ENCODE data around the gene UTP20.

Gene UTP20

DNA sequence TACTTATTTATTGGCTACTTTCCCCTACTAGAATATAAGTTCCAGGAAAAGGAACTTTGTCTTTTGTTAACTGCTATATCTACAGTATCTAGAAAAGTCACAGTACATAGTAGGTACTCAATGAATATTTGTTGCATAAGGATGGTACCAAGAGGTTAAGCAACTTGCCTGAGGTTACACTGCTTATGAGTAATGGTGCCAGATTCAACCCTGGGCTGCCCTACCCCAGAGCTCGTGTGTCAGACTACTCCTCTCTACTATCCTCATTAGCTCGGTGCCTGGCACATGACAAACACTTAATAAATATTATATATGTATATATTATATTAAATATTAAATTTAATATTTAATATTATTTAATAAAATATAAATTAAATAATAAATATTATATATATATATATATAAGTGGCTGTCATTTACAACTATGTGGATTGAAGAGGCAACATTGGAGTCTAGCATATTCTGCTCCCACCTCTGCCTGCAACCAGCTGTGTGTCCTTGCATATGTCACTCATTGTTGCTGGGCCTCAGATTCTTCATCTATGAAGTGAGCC, 25.4 kb downstream of the UTP20 start:
- H3K27ac ChIP-seq (ENCODE audit: low read length), result no peak overlapping the region
- H3K9me3 ChIP-seq (ENCODE audit: insufficient read depth, low read length, severe bottlenecking), result no peaks in the 10 kb centered on the region
- H4K20me1 ChIP-seq (ENCODE audit: insufficient read depth, low read length), result no peaks in the 10 kb centered on the region
- TF ChIP-seq CTCF (IDR thresholded peaks at IDR 0.05; ENCODE audit: borderline replicate concordance, extremely low read depth, low read length, poor library complexity, severe bottlenecking) (no peak), EZH2 (IDR thresholded peaks at IDR 0.05; ENCODE audit: borderline replicate concordance, low read depth, low read length, severe bottlenecking) (no peak)
- no peaks in the 10 kb centered on the region for H3K79me2 ChIP-seq (ENCODE audit: insufficient read depth, low read length)
- no peak overlapping the region for H3K4me2 ChIP-seq (ENCODE audit: insufficient read depth, low read length)
- no peaks in the 10 kb centered on the region for H3K4me1 ChIP-seq (ENCODE audit: insufficient read depth, low read length)
- no peak overlapping the region for H2AFZ ChIP-seq (ENCODE audit: low read depth, low read length)
- H3K9ac ChIP-seq (ENCODE audit: low read depth, low read length), result no peak overlapping the region
- no peak for ATAC-seq (ENCODE audit: insufficient read depth, low read depth)
- no peaks in the 10 kb centered on the region for H3K27me3 ChIP-seq (ENCODE audit: insufficient read depth, low read length, poor library complexity)
- no peak for DNase-seq
- H3K36me3 ChIP-seq (ENCODE audit: insufficient read depth, low read length), result peaks cover 77% of the 10 kb centered on the region
- H3K4me3 ChIP-seq (ENCODE audit: low read depth in 1 of 2, low read length in 2 of 2), result no peak overlapping the region

- Histone ChIP-seq H3K27ac (ENCODE audit: low read length) (no peak overlapping the region), H3K79me2 (ENCODE audit: insufficient read depth, low read length) (no peaks in the 10 kb centered on the region), H3K27me3 (ENCODE audit: insufficient read depth, low read length, poor library complexity) (no peaks in the 10 kb centered on the region), H2AFZ (ENCODE audit: low read depth, low read length) (no peak overlapping the region), H3K4me1 (ENCODE audit: insufficient read depth, low read length) (no peaks in the 10 kb centered on the region), H3K4me3 (ENCODE audit: low read depth in 1 of 2, low read length in 2 of 2) (no peak overlapping the region), H3K36me3 (ENCODE audit: insufficient read depth, low read length) (peaks cover 74% of the 10 kb centered on the region), H3K4me2 (ENCODE audit: insufficient read depth, low read length) (no peak overlapping the region), H3K9ac (ENCODE audit: low read depth, low read length) (no peak overlapping the region), H3K9me3 (ENCODE audit: insufficient read depth, low read length, severe bottlenecking) (no peaks in the 10 kb centered on the region), H4K20me1 (ENCODE audit: insufficient read depth, low read length) (no peaks in the 10 kb centered on the region)
- ATAC-seq (ENCODE audit: insufficient read depth, low read depth) (no peak), DNase-seq (no peak)
- TF ChIP-seq CTCF (IDR thresholded peaks at IDR 0.05; ENCODE audit: borderline replicate concordance, extremely low read depth, low read length, poor library complexity, severe bottlenecking), result no peak
- TF ChIP-seq EZH2 (IDR thresholded peaks at IDR 0.05; ENCODE audit: borderline replicate concordance, low read depth, low read length, severe bottlenecking), result no peak
Observed at GRCh38 chr12:101305794-101306193, 25.9 kb downstream of the UTP20 start.

- no peak for TF ChIP-seq EZH2 (IDR thresholded peaks at IDR 0.05; ENCODE audit: borderline replicate concordance, low read depth, low read length, severe bottlenecking)
- Histone ChIP-seq H3K4me3 (ENCODE audit: low read depth in 1 of 2, low read length in 2 of 2) (no peak overlapping the region), H3K27ac (ENCODE audit: low read length) (no peak overlapping the region), H3K9ac (ENCODE audit: low read depth, low read length) (no peak overlapping the region), H3K36me3 (ENCODE audit: insufficient read depth, low read length) (peaks cover 57% of the 10 kb centered on the region; the same call in 1 of the 2 replicates), H2AFZ (ENCODE audit: low read depth, low read length) (no peak overlapping the region), H3K4me2 (ENCODE audit: insufficient read depth, low read length) (no peak overlapping the region), H3K79me2 (ENCODE audit: insufficient read depth, low read length) (no peaks in the 10 kb centered on the region), H4K20me1 (ENCODE audit: insufficient read depth, low read length) (no peaks in the 10 kb centered on the region), H3K4me1 (ENCODE audit: insufficient read depth, low read length) (no peaks in the 10 kb centered on the region), H3K27me3 (ENCODE audit: insufficient read depth, low read length, poor library complexity) (no peaks in the 10 kb centered on the region), H3K9me3 (ENCODE audit: insufficient read depth, low read length, severe bottlenecking) (no peaks in the 10 kb centered on the region)
- ATAC-seq (ENCODE audit: insufficient read depth, low read depth) (no peak), DNase-seq (no peak)
Observed at GRCh38 chr12:101322480-101322879, 42.6 kb downstream of the UTP20 start.

DNA sequence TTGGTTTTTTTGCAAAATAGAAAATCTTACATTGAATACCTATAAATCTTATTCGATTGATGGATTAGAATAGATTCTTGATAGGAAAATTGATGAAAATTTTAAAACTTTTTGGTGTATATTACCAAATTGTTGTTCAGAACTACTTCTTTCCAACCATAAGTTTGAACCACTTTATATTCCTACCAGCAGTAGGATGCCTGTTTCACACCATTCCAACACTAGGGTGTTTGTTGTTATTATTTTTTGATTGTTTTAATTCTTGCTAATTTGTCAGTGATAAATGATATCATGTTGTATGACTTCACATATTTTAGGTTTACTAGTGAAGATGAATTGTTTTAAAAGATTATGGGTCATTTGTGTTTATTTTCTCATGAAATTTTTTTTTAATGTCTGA, 43.4 kb downstream of the UTP20 start:
- Histone ChIP-seq H3K79me2 (ENCODE audit: insufficient read depth, low read length) (no peaks in the 10 kb centered on the region), H3K9ac (ENCODE audit: low read depth, low read length) (no peak overlapping the region), H3K4me3 (ENCODE audit: low read depth in 1 of 2, low read length in 2 of 2) (no peak overlapping the region), H3K36me3 (ENCODE audit: insufficient read depth, low read length) (peaks cover 57% of the 10 kb centered on the region), H3K4me2 (ENCODE audit: insufficient read depth, low read length) (no peak overlapping the region), H3K9me3 (ENCODE audit: insufficient read depth, low read length, severe bottlenecking) (no peaks in the 10 kb centered on the region), H3K4me1 (ENCODE audit: insufficient read depth, low read length) (no peaks in the 10 kb centered on the region), H3K27me3 (ENCODE audit: insufficient read depth, low read length, poor library complexity) (no peaks in the 10 kb centered on the region), H2AFZ (ENCODE audit: low read depth, low read length) (no peak overlapping the region), H3K27ac (ENCODE audit: low read length) (no peak overlapping the region), H4K20me1 (ENCODE audit: insufficient read depth, low read length) (no peaks in the 10 kb centered on the region)
- no peak for DNase-seq
- ATAC-seq (ENCODE audit: insufficient read depth, low read depth), result no peak
- TF ChIP-seq EZH2 (IDR thresholded peaks at IDR 0.05; ENCODE audit: borderline replicate concordance, low read depth, low read length, severe bottlenecking), result no peak
- TF ChIP-seq CTCF (IDR thresholded peaks at IDR 0.05; ENCODE audit: borderline replicate concordance, extremely low read depth, low read length, poor library complexity, severe bottlenecking), result no peak
